Stomach smooth muscle (tissue), 2 donors: ENCODE measurements around the gene CDC6.
A peak's percentile ranks its signal among the peaks of the same experiment; 100 is the strongest.

Experiments
- H3K27ac ChIP-seq: one replicate; pipeline ENCODE4 v1.7.0; 2013; ENCODE audit warnings: mild to moderate bottlenecking, low read length, inconsistent platforms
- H3K27me3 ChIP-seq, 2 donors: one replicate each; pipeline ENCODE4 v1.7.0; 2013; ENCODE audit warnings: low read length in 2 of 2; ENCODE audit not compliant: insufficient read depth in 2 of 2, control insufficient read depth in 1 of 2
- H3K36me3 ChIP-seq, 2 donors: one replicate each; pipeline ENCODE4 v1.7.0; 2013; ENCODE audit warnings: low read length in 2 of 2; ENCODE audit not compliant: control insufficient read depth in 2 of 2, insufficient read depth in 2 of 2
- H3K4me1 ChIP-seq: one replicate; pipeline ENCODE4 v1.7.0; 2013; ENCODE audit warnings: low read length; ENCODE audit not compliant: control insufficient read depth, insufficient read depth
- H3K4me3 ChIP-seq, 2 donors: one replicate each; pipeline ENCODE4 v1.7.0; 2013; ENCODE audit warnings: low read length in 2 of 2
- H3K9ac ChIP-seq, 2 donors: one replicate each; pipeline ENCODE4 v1.7.0; 2013; ENCODE audit warnings: low read length in 2 of 2, mild to moderate bottlenecking in 1 of 2
- H3K9me3 ChIP-seq, 2 donors: one replicate each; pipeline ENCODE4 v1.7.0; 2013; ENCODE audit warnings: low read length in 2 of 2; ENCODE audit not compliant: control insufficient read depth in 2 of 2
- donor health status: healthy.
- donor health status: Pancreatic carcinoma.

Gene CDC6

DNA sequence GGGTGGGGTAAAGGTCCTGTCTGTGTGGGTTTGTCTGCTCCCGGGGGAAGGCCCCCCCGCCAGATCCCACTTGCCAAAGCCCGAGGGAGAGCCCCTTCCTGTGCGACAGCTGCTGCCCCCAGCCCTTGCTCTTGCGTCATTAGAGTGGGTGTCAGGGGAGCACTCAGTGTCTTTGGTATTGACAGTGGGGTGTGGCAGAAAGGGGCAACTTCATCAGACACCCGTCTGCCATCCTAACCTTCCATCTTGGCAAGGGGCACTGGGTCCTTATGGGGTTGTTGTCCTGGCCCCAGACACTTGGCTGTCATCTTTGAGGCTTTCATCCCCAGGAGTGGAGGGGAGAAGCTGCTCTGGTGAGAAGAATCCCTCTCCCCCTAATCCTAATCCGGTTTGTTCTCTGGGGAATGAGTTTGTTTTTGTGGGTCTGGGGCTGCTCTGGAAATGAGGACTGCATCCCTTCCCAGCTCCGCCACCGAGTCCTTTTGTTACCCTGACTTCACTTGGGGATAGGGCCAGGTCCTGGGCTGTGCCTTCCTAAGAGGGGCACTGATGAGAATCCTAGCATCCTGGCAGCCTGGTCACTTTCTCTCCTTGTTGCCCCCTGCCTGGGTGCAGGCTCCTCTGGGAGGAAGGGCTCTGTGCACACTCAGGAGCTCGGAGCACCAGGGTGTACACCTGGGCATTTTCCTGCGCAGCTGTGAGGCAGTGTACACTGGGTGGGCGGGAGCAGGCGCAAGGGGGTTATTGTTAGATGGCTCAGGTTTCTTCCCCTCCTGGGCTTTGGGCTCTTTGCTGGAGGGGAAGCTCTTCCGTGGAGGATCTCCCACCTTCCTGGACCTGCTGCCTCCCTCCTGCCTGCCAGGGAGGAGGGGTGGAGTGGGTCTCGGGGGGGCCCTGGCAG, 55.8 kb downstream of the CDC6 start:
- H3K4me1 ChIP-seq = peaks cover 80% of the 10 kb centered on the region
- peak overlapping the region; percentile 82 to 83 for H3K9ac ChIP-seq
- H3K27ac ChIP-seq = peak overlapping the region; percentile 92
- H3K9me3 ChIP-seq = no peaks in the 10 kb centered on the region
- peak overlapping the region; percentile 85 to 86 for H3K4me3 ChIP-seq
- H3K27me3 ChIP-seq = no peaks in the 10 kb centered on the region
- no peaks in the 10 kb centered on the region for H3K36me3 ChIP-seq

DNA sequence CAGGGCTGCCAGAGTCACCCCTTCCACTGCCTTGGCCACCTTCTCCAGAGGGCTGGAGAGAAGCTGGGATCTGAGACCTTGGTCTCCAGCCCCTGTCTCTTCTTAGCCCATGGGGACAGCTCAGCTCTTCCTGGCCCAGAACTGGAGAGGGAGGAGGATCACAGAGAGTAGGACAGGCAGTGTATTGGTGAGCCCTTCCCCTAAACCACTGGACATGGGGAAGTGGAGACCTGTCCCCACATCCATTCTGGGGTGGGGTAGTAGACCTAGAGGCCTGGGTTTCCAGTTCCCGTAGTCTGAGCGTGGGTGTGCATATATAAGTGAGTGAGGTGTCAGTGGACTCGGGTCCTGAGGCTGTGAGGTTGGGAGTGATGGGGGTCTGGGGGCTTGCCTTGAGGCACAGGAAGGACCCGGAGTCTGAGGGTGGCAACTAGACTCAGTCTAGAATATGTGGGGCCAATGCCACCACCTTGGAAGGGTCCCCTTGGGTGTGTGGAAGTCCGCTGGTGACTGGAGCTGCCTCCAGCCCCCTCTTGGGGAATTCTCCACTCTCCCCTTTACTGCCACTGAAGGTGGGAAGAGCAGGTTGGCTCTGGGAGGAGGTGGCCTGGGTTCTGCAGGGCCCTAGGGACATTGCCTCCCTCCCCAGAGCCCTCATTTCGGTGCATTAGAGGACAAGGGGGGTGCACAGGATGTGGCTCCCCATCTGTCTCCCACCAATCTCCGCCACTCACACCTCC, 56.9 kb downstream of the CDC6 start:
- Histone ChIP-seq H3K9ac (peak overlapping the region; percentile 68 to 82), H3K9me3 (no peaks in the 10 kb centered on the region), H3K27me3 (no peaks in the 10 kb centered on the region), H3K4me3 (peak overlapping the region; percentile 85 to 86), H3K4me1 (peaks cover 86% of the 10 kb centered on the region), H3K27ac (peak overlapping the region; percentile 71), H3K36me3 (peaks cover 7% of the 10 kb centered on the region in 2 donors)

DNA sequence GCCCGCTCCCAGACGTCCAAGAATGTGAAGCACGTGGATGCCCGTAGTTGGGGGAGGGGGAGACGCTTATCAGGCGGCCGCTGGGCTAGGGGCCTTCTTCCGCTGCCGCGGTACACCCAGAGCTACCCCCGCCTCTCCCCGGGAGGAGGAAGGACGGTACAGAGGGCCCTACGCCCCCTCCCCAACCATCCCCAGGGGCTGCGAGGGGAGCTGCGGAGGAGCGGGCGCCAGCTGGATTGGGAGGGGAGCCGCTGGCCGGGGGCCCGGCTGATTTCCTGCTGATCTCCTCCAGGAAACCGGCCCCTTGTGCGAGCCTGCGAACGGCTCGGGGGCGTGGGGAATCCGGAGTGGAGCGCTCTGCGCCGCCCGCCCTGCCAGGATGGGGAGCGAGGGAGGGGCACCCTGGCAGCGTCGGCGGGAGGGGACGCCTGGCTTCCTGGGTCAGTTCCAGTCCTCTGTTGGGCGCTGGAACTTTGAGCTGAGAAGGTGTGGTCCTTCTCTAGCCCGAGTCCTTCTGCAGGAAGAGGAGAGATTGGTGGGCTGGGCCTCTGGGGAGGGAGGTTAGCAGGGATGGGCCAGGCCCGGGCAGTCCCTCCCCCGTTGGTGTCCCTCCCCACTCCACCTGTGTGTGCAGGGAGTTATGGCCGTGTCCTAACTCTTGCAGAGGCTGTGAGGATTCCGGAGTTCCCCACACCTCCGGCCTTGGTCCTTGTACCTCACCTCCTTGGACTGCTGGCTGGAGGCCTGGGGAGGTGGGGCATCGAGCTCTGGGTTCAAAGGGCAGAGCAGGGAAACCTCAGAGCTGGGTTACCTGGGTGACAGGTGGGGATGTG, 57.7 kb downstream of the CDC6 start:
- Histone ChIP-seq H3K27me3 (no peaks in the 10 kb centered on the region), H3K4me3 (peak overlapping the region; percentile 85 to 86), H3K36me3 (peaks cover 8 to 11% of the 10 kb centered on the region in 2 donors), H3K27ac (peak overlapping the region; percentile 71), H3K9ac (peak overlapping the region; percentile 68 to 82), H3K4me1 (peaks cover 88% of the 10 kb centered on the region), H3K9me3 (no peaks in the 10 kb centered on the region)

DNA sequence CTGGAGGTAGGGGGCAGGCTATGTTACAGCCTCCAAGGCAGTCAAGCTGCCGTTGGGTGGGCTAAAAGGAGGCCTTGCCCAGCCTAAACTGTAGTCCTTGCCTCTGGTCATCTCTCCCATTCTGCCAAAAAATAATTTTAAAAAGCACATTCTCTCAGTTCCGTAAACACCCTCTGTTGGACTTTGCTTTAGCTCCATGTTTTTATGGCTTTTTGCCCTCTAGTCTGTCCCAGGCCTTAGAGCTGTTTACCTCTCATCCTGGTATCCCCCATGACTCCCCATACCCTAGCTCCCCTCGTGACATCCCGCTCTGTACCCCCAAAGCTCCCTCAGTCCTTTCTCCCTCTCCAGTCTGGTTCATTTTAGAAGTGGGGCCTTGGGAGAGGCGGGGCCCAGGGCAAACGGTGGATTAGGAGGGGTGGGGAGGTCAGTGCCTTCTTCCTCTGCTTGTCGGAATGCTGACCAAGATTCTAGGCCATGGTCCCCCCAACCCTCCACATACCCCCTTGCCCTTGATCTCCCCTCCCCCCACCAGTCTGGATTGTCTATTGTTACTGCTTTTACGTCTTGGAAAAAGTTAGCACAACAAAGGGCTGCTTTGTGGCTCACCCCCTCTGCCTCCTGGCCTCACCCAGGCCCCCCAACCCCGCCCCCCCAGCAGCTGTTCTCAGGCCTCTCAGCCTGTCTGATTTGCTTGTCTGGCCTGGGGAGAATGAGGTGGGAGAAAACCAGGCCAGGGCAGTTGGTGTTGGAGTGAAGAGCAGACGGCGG, 58.5 kb downstream of the CDC6 start:
- Histone ChIP-seq H3K9ac (peak overlapping the region; percentile 68 to 82), H3K27ac (peak overlapping the region; percentile 71), H3K4me3 (peak overlapping the region; percentile 85 to 86), H3K9me3 (no peaks in the 10 kb centered on the region), H3K36me3 (peaks cover 8 to 11% of the 10 kb centered on the region in 2 donors), H3K27me3 (no peaks in the 10 kb centered on the region), H3K4me1 (peaks cover 83% of the 10 kb centered on the region)

DNA sequence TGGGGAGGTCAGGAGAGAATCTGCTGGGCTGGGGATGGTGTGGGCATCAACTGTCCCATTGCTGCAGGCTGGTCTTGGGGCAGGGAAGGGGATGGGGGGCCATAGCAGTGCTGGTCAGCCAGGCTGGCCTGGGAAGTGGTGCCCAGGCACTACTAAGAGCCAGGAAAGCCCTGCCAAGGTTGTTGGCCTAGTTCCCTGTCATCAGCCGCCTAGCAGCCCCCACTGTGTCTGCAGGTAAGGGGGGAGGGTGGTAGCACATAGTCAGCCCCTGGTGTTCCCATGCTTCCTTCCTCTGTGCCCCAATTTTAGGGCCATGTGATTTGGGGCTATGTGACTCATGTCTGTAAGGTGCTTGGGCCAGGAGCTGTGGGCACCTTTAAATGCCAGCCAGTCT, 59.1 kb downstream of the CDC6 start:
- peak overlapping the region; percentile 71 for H3K27ac ChIP-seq
- no peaks in the 10 kb centered on the region for H3K27me3 ChIP-seq
- peak overlapping the region in 1 of 2 donors; percentile 27 for H3K9ac ChIP-seq
- peaks cover 86% of the 10 kb centered on the region for H3K4me1 ChIP-seq
- peak overlapping the region; percentile 49 to 51 for H3K4me3 ChIP-seq
- H3K36me3 ChIP-seq = peaks cover 8 to 11% of the 10 kb centered on the region in 2 donors
- H3K9me3 ChIP-seq = no peaks in the 10 kb centered on the region

DNA sequence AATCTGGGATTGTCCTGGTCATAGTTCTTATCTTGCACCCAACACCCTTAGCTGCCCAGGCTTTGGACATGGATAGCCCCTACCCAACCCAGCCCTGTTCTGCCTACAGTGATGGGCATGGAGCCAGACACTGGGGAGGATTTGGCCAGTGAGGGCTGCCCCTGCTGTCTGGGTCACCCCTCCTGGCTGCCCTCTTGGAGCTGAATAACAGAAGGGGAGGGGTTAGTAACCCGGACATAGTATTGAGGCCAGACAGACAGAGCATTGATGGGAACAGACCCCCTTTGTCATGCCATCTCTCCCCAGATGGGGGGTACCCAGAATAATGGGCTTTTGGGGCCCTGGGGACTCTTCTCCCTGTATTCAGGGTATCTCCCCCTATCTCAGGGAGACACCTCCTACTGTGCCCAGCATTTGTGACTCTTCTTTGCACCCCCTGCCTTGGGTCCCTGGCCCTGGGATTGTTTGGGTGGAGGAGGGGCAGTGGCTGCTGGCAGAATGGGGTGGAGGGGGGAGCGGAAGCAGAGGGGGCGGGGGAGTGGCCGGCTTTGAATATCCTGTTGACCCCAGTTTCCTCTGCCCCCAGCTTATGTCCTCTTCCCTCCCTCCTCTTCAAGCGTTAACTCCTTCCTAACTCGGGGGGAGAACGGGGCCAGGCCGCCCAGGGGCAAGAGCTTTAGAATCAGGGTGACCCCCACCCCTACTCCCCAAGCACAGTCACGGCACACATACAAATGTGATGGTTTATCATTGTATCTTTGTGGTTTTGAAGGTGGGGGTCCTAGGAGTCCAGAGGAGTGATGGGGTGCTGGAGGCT, 59.8 kb downstream of the CDC6 start:
- Histone ChIP-seq H3K4me3 (peak overlapping the region; percentile 49 to 51), H3K27me3 (no peaks in the 10 kb centered on the region), H3K27ac (peak overlapping the region; percentile 71), H3K9me3 (no peaks in the 10 kb centered on the region), H3K36me3 (peaks cover 16 to 19% of the 10 kb centered on the region in 2 donors), H3K4me1 (peaks cover 93% of the 10 kb centered on the region), H3K9ac (peak overlapping the region; percentile 29 to 47)

DNA sequence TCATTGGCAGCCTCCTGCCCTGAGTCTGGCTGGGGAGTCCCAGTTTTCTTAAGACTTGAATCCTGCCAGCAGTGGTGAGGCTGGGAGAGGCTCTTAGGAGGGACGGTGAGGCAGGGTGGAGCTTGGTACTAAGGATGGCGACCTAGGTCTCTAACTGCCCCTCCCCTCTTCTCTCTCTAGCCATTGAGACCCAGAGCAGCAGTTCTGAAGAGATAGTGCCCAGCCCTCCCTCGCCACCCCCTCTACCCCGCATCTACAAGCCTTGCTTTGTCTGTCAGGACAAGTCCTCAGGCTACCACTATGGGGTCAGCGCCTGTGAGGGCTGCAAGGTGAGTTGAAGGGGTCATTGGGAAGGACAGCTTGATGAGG, 60.4 kb downstream of the CDC6 start:
- no peaks in the 10 kb centered on the region for H3K27me3 ChIP-seq
- peaks cover 88% of the 10 kb centered on the region for H3K4me1 ChIP-seq
- H3K4me3 ChIP-seq = peak overlapping the region; percentile 33 to 49
- peak overlapping the region; percentile 71 for H3K27ac ChIP-seq
- peak overlapping the region in 1 of 2 donors; percentile 29 for H3K9ac ChIP-seq
- no peaks in the 10 kb centered on the region for H3K9me3 ChIP-seq
- peaks cover 16 to 24% of the 10 kb centered on the region in 2 donors for H3K36me3 ChIP-seq

DNA sequence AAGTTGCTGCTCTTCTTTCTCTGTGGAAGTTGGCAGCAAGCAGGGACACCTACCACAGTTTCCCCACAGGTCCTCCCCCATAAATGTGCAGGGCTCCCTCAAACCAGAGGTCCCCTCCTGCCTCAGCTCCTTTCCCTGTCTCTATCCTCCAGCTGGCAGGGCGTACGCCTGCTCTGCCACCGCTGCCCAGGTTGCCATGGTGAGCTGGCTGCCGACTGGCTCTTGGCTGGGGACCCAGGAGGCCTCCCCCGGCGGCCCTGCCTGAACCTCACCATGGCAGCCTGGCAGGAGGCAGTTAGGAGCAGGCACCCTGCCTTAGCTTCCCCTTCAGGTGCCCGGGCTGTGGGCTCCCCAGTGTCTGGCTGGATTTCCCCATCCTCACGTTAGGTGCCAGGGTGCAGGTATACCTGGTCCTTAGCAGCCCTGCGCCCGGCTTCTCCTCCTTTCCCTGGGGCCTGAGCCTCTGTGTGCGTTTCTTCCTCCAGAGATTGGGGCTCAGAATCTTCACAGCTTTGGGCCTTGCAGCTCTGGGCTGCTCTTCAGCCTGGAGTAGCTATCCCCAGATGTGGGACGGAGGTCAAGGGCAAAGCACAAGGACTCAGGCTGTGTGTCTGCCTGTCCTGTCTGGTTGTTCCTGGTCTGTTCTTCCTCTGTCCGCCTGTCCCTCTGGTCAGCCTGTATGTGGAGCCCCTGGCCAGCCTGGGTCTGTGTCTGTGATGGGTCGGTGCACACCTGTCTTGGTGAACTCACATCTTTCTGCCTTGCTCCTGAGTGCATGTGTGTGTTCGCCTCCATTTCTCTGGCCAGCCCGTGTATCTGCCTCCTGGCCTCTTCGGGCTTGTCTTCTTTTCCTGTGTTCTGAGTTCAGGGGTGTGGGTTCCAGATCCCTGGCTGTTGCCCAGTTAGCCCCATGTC, 61.1 kb downstream of the CDC6 start:
- Histone ChIP-seq H3K36me3 (peaks cover 16 to 27% of the 10 kb centered on the region in 2 donors), H3K27me3 (no peaks in the 10 kb centered on the region), H3K9ac (peak overlapping the region; percentile 34 to 36), H3K4me1 (peaks cover 81% of the 10 kb centered on the region), H3K27ac (peak overlapping the region; percentile 71), H3K9me3 (no peaks in the 10 kb centered on the region), H3K4me3 (peak overlapping the region; percentile 33 to 49)
